Panc1 (cell line): ENCODE results near the gene PPP2R2B. TPM values are rescaled to one million over a fixed set of nuclear protein-coding genes. Genes with fewer than 3 reads are reported as not detected.

Source experiments
- ATAC-seq: fragments of 200-7000 bp; cut with Tn5 transposase; 2 replicates; pipeline ENCODE4 v1.9.1; 2020; ENCODE audit warnings: mild to moderate bottlenecking, moderate library complexity
- BruUV-seq: library from RNA; stranded (reverse); fragments of 400-500 nt; replicated peaks from 2 replicates; lab custom pipeline; 2021; lab: Mats Ljungman, UMichigan
- CTCF ChIA-PET: fragments of 300-600 bp; sonication (Branson Sonifier 250); formaldehyde crosslinking; loops from one replicate; lab custom pipeline; 2022; ENCODE audit warnings: antibody characterized with exemption; lab: Charles Lee
- POLR2A ChIA-PET: fragments of 300-600 bp; sonication (Branson Sonifier 250); formaldehyde crosslinking; loops from one replicate; lab custom pipeline; 2022; ENCODE audit warnings: antibody characterized with exemption; lab: Charles Lee
- DNase-seq: peaks from one replicate; pipeline ENCODE4 v3.0.0-alpha.2; 2010; ENCODE audit warnings: low read depth, low spot score
- H3K27ac ChIP-seq: 2 replicates; pipeline ENCODE4 v1.5.1; 2011; ENCODE audit warnings: mild to moderate bottlenecking, low read length, inconsistent platforms
- H3K27me3 ChIP-seq: fragments of 200-500 bp; sonication (Bioruptor generic); 2 replicates; pipeline ENCODE4 v1.6.0; 2014; ENCODE audit warnings: low read length, inconsistent platforms; ENCODE audit not compliant: control insufficient read depth, insufficient read depth
- H3K36me3 ChIP-seq: fragments of 200-500 bp; sonication (Bioruptor generic); 2 replicates; pipeline ENCODE4 v1.5.1; 2014; ENCODE audit warnings: inconsistent platforms, mild to moderate bottlenecking, low read length, moderate library complexity; ENCODE audit not compliant: control insufficient read depth, insufficient read depth
- H3K4me1 ChIP-seq: 2 replicates; pipeline ENCODE4 v1.5.1; 2011; ENCODE audit warnings: inconsistent platforms, mild to moderate bottlenecking, low read length, moderate library complexity; ENCODE audit not compliant: control insufficient read depth, insufficient read depth
- H3K4me3 ChIP-seq, 2 experiments: 2 replicates each; pipeline ENCODE4 v1.5.1; 2011 to 2012; ENCODE audit warnings: low read depth in 2 of 2, low read length in 2 of 2, mild to moderate bottlenecking in 2 of 2, inconsistent platforms in 1 of 2, moderate library complexity in 1 of 2
- H3K9me3 ChIP-seq: fragments of 200-500 bp; sonication (Bioruptor generic); 2 replicates; pipeline ENCODE4 v1.5.1; 2014; ENCODE audit warnings: low read depth, mild to moderate bottlenecking, inconsistent platforms, low read length, moderate library complexity; ENCODE audit not compliant: control insufficient read depth, insufficient read depth
- POLR2AphosphoS5 ChIP-seq: IDR thresholded peaks from 2 replicates; pipeline ENCODE4 v1.6.1; 2012; ENCODE audit warnings: mild to moderate bottlenecking, low read depth, low read length, moderate library complexity
- SIN3A ChIP-seq: IDR thresholded peaks from 2 replicates; pipeline ENCODE4 v1.6.1; 2012; ENCODE audit warnings: low read depth, mild to moderate bottlenecking, low read length, moderate library complexity, borderline replicate concordance; ENCODE audit not compliant: insufficient read depth
- TCF7L2 ChIP-seq: IDR thresholded peaks from 2 replicates; pipeline ENCODE4 v1.6.1; 2011; ENCODE audit warnings: mild to moderate bottlenecking, low read depth, low read length, inconsistent platforms
- in situ Hi-C: cut with HindIII; loops from 2 replicates; pipeline ENCODE4 v1.10.0; 2016; ENCODE audit warnings: low sequenced_read_pairs, low pct_unique_long_range_greater_than_20kb
- intact Hi-C: fragments of 100-400 bp; cut with micrococcal nuclease; formaldehyde crosslinking; loops from one replicate; pipeline ENCODE4 v1.10.0; 2022; ENCODE audit not compliant: unreplicated experiment
- total RNA-seq: library from RNA; stranded (reverse); gene quantifications from one replicate; pipeline ENCODE4 v1.2.1, GENCODE V29; 2021; ENCODE audit not compliant: unreplicated experiment
- TF ChIP-seq, protein P1 (sequence below), 2 experiments: IDR thresholded peaks; 2 replicates each; pipeline ENCODE4 v1.6.1; 2011 to 2012; ENCODE audit warnings: low read depth in 2 of 2, control low read depth in 1 of 2, low read length in 1 of 2, mild to moderate bottlenecking in 1 of 2, moderate library complexity in 1 of 2; ENCODE audit not compliant: insufficient read depth in 1 of 2
- TF ChIP-seq, protein P2 (sequence below): fragments of 450-650 bp; IDR thresholded peaks from 2 replicates; pipeline ENCODE4 v1.5.1; 2017; ENCODE audit warnings: mild to moderate bottlenecking

Gene PPP2R2B
- total RNA-seq, 1 experiment from 2014 or later = 8.8 TPM

DNA sequence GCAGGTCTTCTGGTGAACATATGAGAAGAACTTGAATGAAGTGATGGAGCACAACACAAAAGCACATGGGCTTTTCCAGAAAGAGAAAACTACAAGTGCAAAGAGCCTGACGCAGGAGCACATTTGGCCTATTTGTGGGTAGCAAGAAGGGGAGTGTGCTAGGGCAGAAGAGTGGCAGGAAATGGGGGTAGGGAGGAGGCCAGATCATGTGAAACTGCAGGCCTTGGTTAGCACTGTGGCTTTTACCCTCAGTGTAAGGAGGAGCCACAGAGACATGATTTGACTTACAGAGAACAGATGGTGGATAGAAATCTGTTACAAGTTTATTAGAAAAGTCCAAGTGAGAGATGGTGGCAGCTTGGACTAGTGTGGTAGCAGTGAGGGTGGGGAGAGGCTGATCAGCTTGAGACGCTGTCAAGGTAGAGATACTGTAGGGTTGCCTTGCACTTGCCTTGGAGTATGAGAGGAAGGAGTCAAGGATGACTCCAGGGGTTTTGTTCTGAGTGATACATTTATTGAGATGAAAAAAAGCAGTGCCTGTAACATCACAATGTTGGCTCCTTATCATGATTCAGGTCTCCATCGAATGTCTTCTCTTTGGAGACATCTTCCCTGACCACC, 126.7 kb downstream of the PPP2R2B start:
- intact Hi-C loops (no loop called here), in situ Hi-C loops (no loop called here)
- ATAC-seq = peak; percentile 35; the same call in 1 of the 2 replicates
- ChIA-PET POLR2A (no interaction called here), CTCF (no interaction called here)
- Histone ChIP-seq H3K36me3 (no peaks in the 10 kb centered on the region), H3K9me3 (no peaks in the 10 kb centered on the region), H3K27me3 (no peaks in the 10 kb centered on the region), H3K4me1 (no peaks in the 10 kb centered on the region), H3K27ac (no peak overlapping the region), H3K4me3 (no peak overlapping the region)
- TF ChIP-seq POLR2AphosphoS5 = no peak
- no peak for DNase-seq
- BruUV-seq = no TSS peak

DNA sequence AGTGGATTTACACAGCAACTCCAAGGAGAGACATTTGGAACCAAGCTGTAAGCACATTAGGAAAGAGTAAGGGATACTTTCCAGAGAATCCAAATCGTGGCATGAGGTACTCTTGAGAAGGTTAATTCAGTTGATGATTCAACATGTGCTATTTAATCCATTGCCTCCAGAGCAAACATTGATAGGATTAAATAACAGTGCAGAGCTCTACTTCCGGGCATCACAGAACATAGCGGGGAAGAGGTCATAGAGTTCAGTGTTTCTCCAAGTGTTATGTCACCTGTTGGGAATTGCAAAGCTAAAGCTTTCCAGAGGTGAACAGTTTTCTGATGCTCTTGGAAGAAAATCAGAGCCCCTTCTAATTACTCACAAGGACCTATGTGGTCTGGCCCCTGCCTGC, 127.5 kb downstream of the PPP2R2B start:
- Histone ChIP-seq H3K36me3 (no peaks in the 10 kb centered on the region), H3K27ac (no peak overlapping the region), H3K9me3 (no peaks in the 10 kb centered on the region), H3K4me3 (no peak overlapping the region), H3K27me3 (no peaks in the 10 kb centered on the region), H3K4me1 (no peaks in the 10 kb centered on the region)
- ChIA-PET CTCF (no interaction called here), POLR2A (no interaction called here)
- BruUV-seq = no TSS peak
- no peak for DNase-seq
- TF ChIP-seq POLR2AphosphoS5 = no peak
- TF ChIP-seq, protein P1, sequence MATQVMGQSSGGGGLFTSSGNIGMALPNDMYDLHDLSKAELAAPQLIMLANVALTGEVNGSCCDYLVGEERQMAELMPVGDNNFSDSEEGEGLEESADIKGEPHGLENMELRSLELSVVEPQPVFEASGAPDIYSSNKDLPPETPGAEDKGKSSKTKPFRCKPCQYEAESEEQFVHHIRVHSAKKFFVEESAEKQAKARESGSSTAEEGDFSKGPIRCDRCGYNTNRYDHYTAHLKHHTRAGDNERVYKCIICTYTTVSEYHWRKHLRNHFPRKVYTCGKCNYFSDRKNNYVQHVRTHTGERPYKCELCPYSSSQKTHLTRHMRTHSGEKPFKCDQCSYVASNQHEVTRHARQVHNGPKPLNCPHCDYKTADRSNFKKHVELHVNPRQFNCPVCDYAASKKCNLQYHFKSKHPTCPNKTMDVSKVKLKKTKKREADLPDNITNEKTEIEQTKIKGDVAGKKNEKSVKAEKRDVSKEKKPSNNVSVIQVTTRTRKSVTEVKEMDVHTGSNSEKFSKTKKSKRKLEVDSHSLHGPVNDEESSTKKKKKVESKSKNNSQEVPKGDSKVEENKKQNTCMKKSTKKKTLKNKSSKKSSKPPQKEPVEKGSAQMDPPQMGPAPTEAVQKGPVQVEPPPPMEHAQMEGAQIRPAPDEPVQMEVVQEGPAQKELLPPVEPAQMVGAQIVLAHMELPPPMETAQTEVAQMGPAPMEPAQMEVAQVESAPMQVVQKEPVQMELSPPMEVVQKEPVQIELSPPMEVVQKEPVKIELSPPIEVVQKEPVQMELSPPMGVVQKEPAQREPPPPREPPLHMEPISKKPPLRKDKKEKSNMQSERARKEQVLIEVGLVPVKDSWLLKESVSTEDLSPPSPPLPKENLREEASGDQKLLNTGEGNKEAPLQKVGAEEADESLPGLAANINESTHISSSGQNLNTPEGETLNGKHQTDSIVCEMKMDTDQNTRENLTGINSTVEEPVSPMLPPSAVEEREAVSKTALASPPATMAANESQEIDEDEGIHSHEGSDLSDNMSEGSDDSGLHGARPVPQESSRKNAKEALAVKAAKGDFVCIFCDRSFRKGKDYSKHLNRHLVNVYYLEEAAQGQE (IDR thresholded peaks at IDR 0.05; ENCODE audit: insufficient read depth in 1 of 2, low read depth in 2 of 2, low read length in 1 of 2) = no peak
- TF ChIP-seq, protein P2, sequence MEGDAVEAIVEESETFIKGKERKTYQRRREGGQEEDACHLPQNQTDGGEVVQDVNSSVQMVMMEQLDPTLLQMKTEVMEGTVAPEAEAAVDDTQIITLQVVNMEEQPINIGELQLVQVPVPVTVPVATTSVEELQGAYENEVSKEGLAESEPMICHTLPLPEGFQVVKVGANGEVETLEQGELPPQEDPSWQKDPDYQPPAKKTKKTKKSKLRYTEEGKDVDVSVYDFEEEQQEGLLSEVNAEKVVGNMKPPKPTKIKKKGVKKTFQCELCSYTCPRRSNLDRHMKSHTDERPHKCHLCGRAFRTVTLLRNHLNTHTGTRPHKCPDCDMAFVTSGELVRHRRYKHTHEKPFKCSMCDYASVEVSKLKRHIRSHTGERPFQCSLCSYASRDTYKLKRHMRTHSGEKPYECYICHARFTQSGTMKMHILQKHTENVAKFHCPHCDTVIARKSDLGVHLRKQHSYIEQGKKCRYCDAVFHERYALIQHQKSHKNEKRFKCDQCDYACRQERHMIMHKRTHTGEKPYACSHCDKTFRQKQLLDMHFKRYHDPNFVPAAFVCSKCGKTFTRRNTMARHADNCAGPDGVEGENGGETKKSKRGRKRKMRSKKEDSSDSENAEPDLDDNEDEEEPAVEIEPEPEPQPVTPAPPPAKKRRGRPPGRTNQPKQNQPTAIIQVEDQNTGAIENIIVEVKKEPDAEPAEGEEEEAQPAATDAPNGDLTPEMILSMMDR = no peak
- TF ChIP-seq TCF7L2 = no peak
- no peak for TF ChIP-seq SIN3A
- peak; percentile 57 for ATAC-seq
- intact Hi-C loops (no loop called here), in situ Hi-C loops (no loop called here)

DNA sequence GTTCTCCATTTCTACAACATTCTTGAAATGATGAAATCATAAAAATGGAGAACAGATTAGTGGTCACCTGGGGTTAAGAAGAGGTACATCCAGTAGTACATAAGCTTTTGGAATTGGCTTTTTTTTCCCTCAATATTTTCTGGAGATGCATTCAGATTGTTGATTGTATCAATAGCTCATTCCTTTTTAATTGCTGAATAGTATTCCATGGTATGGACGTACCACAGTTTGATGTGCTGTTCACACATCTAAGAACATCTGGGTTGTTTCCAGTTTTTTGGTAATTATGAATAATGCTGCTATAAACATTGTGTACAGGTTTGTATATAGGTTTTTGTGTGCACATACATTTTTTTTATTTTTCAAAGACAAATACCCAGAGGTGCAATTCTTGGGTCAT, 130.0 kb downstream of the PPP2R2B start:
- ATAC-seq (no peak), DNase-seq (no peak)
- H3K27me3 ChIP-seq = no peaks in the 10 kb centered on the region
- intact Hi-C loops = no loop called here
- no TSS peak for BruUV-seq
- H3K27ac ChIP-seq = no peak overlapping the region
- H3K4me3 ChIP-seq = no peak overlapping the region
- TF ChIP-seq POLR2AphosphoS5 (no peak), TCF7L2 (no peak), SIN3A (no peak)
- TF ChIP-seq, protein P2 = no peak
- TF ChIP-seq, protein P1 (IDR thresholded peaks at IDR 0.05; ENCODE audit: insufficient read depth in 1 of 2, low read depth in 2 of 2, low read length in 1 of 2) = no peak
- no peaks in the 10 kb centered on the region for H3K4me1 ChIP-seq
- in situ Hi-C loops = no loop called here
- ChIA-PET POLR2A (no interaction called here), CTCF (interaction anchor here (0.5 kb wide), 1 partner anchor 19 kb away, joined by 5 read pairs; no protein-coding TSS in a partner anchor)
- H3K9me3 ChIP-seq = no peaks in the 10 kb centered on the region
- no peaks in the 10 kb centered on the region for H3K36me3 ChIP-seq
